Liver (tissue), 9 donors: Measurements from ENCODE around the gene PLEKHN1. TPM values are rescaled to one million over a fixed set of nuclear protein-coding genes. Genes with fewer than 3 reads are reported as not detected.
"Not testable (repeated sequence)": the region's sequence is repeated elsewhere in the genome, so short reads cannot be mapped to it uniquely, and the experiment has no call there.

Experiments used
- DNase-seq: peaks from one replicate; pipeline ENCODE4 v3.0.0-alpha.2; 2017; ENCODE audit warnings: low spot score
- H3K27ac ChIP-seq, 2 donors: one replicate each; pipeline ENCODE4 v1.7.0; 2013; ENCODE audit warnings: inconsistent platforms in 2 of 2, low read length in 2 of 2, control low read depth in 1 of 2, low read depth in 1 of 2, mild to moderate bottlenecking in 1 of 2
- H3K27me3 ChIP-seq, 4 donors: one replicate each; pipeline versions ENCODE4 v1.6.1 to v1.7.0; 2013; ENCODE audit warnings: low read length in 3 of 4, inconsistent platforms in 1 of 4, mild to moderate bottlenecking in 1 of 4, moderate library complexity in 1 of 4; ENCODE audit not compliant: control insufficient read depth in 4 of 4, insufficient read depth in 4 of 4
- H3K36me3 ChIP-seq, 4 donors: one replicate each; pipeline versions ENCODE4 v1.6.1 to v1.7.0; 2013; ENCODE audit warnings: low read length in 3 of 4, mild to moderate bottlenecking in 3 of 4, low read depth in 1 of 4, moderate library complexity in 1 of 4; ENCODE audit not compliant: control insufficient read depth in 4 of 4, insufficient read depth in 3 of 4
- H3K4me1 ChIP-seq, 4 donors: one replicate each; pipeline versions ENCODE4 v1.6.1 to v1.7.0; 2013; ENCODE audit warnings: low read length in 3 of 4, mild to moderate bottlenecking in 3 of 4, moderate library complexity in 1 of 4; ENCODE audit not compliant: control insufficient read depth in 4 of 4, insufficient read depth in 4 of 4
- H3K4me3 ChIP-seq, 3 donors: one replicate each; pipeline versions ENCODE4 v1.6.1 to v1.7.0; 2013; ENCODE audit warnings: low read length in 3 of 3, control low read depth in 1 of 3, low read depth in 1 of 3, mild to moderate bottlenecking in 1 of 3
- H3K9ac ChIP-seq, 2 donors: one replicate each; pipeline ENCODE4 v1.7.0; 2013; ENCODE audit warnings: low read length in 2 of 2, mild to moderate bottlenecking in 2 of 2, moderate library complexity in 2 of 2, control low read depth in 1 of 2, low read depth in 1 of 2
- H3K9me3 ChIP-seq, 4 donors: one replicate each; pipeline versions ENCODE4 v1.6.1 to v1.7.0; 2013; ENCODE audit warnings: low read length in 3 of 4; ENCODE audit not compliant: control insufficient read depth in 4 of 4
- ATF3 ChIP-seq: IDR thresholded peaks from 2 replicates; pipeline ENCODE4 v1.6.1; 2016; ENCODE audit warnings: antibody characterized with exemption
- FOXA1 ChIP-seq: IDR thresholded peaks from 2 replicates; pipeline ENCODE4 v1.6.1; 2016; ENCODE audit warnings: antibody characterized with exemption
- FOXA2 ChIP-seq: IDR thresholded peaks from 2 replicates; pipeline ENCODE4 v1.6.1; 2016; ENCODE audit warnings: antibody characterized with exemption
- HNF4A ChIP-seq, 2 donors: conservative IDR thresholded peaks; 2 replicates each; pipeline ENCODE4 v1.6.1; 2016; ENCODE audit warnings: antibody characterized with exemption in 2 of 2, mild to moderate bottlenecking in 2 of 2
- HNF4G ChIP-seq: IDR thresholded peaks from 2 replicates; pipeline ENCODE4 v1.6.1; 2016; ENCODE audit warnings: antibody characterized with exemption
- JUND ChIP-seq, 2 donors: IDR thresholded peaks; 2 replicates each; pipeline ENCODE4 v1.6.1; 2016; ENCODE audit warnings: antibody characterized with exemption in 2 of 2
- NR2F2 ChIP-seq: IDR thresholded peaks from 2 replicates; pipeline ENCODE4 v1.6.1; 2016; ENCODE audit warnings: antibody characterized with exemption
- RXRA ChIP-seq, 2 donors: IDR thresholded peaks; 2 replicates each; pipeline ENCODE4 v1.6.1; 2017 to 2018; ENCODE audit warnings: antibody characterized with exemption in 2 of 2, mild to moderate bottlenecking in 1 of 2
- SP1 ChIP-seq: IDR thresholded peaks from 2 replicates; pipeline ENCODE4 v1.6.1; 2018; ENCODE audit warnings: antibody characterized with exemption, mild to moderate bottlenecking
- TAF1 ChIP-seq: conservative IDR thresholded peaks from 2 replicates; pipeline ENCODE4 v1.6.1; 2016; ENCODE audit warnings: antibody characterized with exemption, mild to moderate bottlenecking
- YY1 ChIP-seq: IDR thresholded peaks from 2 replicates; pipeline ENCODE4 v1.6.1; 2016; ENCODE audit warnings: antibody characterized with exemption, mild to moderate bottlenecking
- ZBTB33 ChIP-seq: IDR thresholded peaks from 2 replicates; pipeline ENCODE4 v1.6.1; 2016; ENCODE audit warnings: antibody characterized with exemption
- WGBS: extraction: QIAGEN DNeasy Blood & Tissue Kit; methylation state at CpG from one replicate; pipeline ENCODE4 v1.1.7; 2013; 5-methylcytosine and 5-hydroxymethylcytosine counted together
- polyA plus RNA-seq, 2 donors: library from polyadenylated mRNA; stranded (reverse) in 1 of 2; unstranded in 1 of 2; fragments of 200-250 nt in 1 of 2; fragments of >200 nt in 1 of 2; fragmentation: Nextera tagmentation in 1 of 2; extraction: Ambion mirVana in 1 of 2; gene quantifications; one replicate each; pipeline versions ENCODE4 v1.2.1 to v1.2.3, GENCODE V29; 2013 to 2015
- total RNA-seq, 2 donors: library from RNA; depleted of rRNA; stranded (reverse); fragments of >200 nt; gene quantifications; one replicate each; pipeline ENCODE4 v1.2.3, GENCODE V29; 2014
- TF ChIP-seq, protein P1 (sequence below): IDR thresholded peaks from 2 replicates; pipeline ENCODE4 v1.6.1; 2016; ENCODE audit warnings: antibody characterized with exemption, mild to moderate bottlenecking
- donor health status: healthy.
- donor health status: healthy.
- donor health status: healthy.
- donor health status: healthy.
- donor health status: healthy.

PLEKHN1 gene
- total and polyA plus RNA-seq, 4 donors, result 0.17 to 0.18 TPM; not detected in 2

DNA sequence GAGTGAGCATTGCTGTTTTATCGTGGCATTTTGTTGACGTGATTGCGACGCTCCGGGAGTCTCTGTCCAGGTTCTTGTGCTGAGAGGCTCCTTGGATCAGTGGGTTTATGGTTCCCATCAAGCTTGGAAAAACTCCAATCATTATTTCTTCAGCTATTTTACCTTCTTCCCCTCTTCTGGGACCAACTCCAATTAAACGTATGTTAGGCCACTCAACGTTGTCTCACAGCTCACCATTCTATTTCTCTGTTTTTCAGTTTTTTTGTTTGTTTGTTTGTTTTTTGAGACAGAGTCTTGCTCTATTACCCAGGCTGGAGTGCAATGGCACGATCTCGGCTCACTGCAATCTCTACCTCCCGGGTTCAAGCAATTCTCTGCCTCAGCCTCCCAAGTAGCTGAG, 25.6 kb downstream of the PLEKHN1 start:
- WGBS, result 94% methylated on average over 10 of the region's 10 CpGs
- no peak for DNase-seq

DNA sequence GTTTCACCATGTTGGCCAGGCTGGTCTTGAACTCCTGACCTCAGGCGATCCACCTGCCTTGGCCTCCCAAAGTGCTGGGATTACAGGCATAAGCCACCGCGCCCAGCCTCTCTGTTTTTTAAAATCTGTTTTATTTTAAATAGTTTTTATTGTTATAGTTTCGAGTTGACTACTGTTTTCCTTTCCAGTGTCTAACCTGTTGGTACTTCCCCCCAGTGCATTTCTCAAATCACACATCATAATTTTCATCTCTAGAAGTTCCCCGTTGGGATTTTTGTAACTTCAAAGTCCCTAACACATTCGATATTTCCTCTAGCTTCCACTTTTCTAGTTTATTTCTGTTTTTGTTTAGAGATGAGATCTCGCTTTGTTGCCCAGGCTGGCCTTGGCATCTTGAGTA, 26.1 kb downstream of the PLEKHN1 start:
- peaks cover 0 to 6% (median 4%) of the 10 kb centered on the region in 4 donors for H3K9me3 ChIP-seq
- H3K9ac ChIP-seq, result no peak overlapping the region
- TF ChIP-seq FOXA1, result no peak
- WGBS, result 86% methylated on average over 7 of the region's 7 CpGs
- no peak overlapping the region for H3K27ac ChIP-seq
- peaks cover 0 to 2% (median 0%) of the 10 kb centered on the region in 4 donors for H3K27me3 ChIP-seq
- no peak for DNase-seq
- peaks cover 0 to 1% (median 0%) of the 10 kb centered on the region in 4 donors for H3K36me3 ChIP-seq
- H3K4me1 ChIP-seq, result peaks cover 0 to under 1% (median 0%) of the 10 kb centered on the region in 4 donors
- H3K4me3 ChIP-seq, result no peak overlapping the region

More for the DNA sequence above, 25.6 kb downstream of the PLEKHN1 start:
- Histone ChIP-seq H3K27me3 (no peaks in the 10 kb centered on the region), H3K36me3 (peaks cover 0 to 1% (median 0%) of the 10 kb centered on the region in 4 donors), H3K4me1 (no peaks in the 10 kb centered on the region), H3K4me3 (no peak overlapping the region), H3K27ac (no peak overlapping the region), H3K9ac (no peak overlapping the region), H3K9me3 (peaks cover 0 to 6% (median 4%) of the 10 kb centered on the region in 4 donors)
- TF ChIP-seq TAF1, result no peak

DNA sequence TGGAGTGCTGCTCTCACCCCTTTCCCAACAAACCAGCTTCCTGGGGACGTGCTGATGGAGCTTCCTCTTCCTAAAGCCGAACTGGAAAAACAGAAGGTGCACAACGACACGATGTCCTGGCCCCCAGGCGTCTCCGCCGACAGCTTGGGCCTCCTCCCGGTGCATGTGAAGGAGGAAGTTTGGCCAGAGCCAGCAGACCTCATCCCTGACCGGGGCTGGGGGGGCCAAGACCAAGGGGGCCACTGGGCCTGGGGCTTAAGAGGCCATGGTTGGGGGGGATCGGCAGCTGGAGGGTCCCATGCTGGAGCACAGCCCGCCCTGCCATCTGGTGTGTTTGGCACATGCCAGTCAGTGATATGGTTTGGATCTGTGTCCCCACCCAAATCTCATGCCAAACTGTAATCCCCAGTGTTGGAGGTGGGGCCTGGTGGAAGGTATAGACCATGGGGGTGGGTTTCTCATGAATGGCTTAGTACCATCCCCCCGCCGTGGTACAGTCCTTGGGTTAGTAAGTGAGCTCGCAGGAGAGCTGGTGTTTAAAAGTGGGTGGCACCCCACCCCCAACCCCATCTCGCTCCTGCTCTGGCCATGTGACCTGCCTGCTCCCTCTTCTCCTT, 27.2 kb downstream of the PLEKHN1 start:
- peaks cover 0 to 6% (median 4%) of the 10 kb centered on the region in 4 donors for H3K9me3 ChIP-seq
- H3K4me1 ChIP-seq, result peaks cover 0 to 11% (median 0%) of the 10 kb centered on the region in 4 donors
- DNase-seq, result no peak
- TF ChIP-seq HNF4A (conservative IDR thresholded peaks at IDR 0.05) (no peak), YY1 (no peak), ZBTB33 (no peak), SP1 (no peak), RXRA (IDR thresholded peaks at IDR 0.05) (no peak), ATF3 (no peak), FOXA1 (no peak), NR2F2 (no peak), FOXA2 (no peak), JUND (IDR thresholded peaks at IDR 0.05) (no peak), TAF1 (no peak), HNF4G (no peak)
- TF ChIP-seq, protein P1, sequence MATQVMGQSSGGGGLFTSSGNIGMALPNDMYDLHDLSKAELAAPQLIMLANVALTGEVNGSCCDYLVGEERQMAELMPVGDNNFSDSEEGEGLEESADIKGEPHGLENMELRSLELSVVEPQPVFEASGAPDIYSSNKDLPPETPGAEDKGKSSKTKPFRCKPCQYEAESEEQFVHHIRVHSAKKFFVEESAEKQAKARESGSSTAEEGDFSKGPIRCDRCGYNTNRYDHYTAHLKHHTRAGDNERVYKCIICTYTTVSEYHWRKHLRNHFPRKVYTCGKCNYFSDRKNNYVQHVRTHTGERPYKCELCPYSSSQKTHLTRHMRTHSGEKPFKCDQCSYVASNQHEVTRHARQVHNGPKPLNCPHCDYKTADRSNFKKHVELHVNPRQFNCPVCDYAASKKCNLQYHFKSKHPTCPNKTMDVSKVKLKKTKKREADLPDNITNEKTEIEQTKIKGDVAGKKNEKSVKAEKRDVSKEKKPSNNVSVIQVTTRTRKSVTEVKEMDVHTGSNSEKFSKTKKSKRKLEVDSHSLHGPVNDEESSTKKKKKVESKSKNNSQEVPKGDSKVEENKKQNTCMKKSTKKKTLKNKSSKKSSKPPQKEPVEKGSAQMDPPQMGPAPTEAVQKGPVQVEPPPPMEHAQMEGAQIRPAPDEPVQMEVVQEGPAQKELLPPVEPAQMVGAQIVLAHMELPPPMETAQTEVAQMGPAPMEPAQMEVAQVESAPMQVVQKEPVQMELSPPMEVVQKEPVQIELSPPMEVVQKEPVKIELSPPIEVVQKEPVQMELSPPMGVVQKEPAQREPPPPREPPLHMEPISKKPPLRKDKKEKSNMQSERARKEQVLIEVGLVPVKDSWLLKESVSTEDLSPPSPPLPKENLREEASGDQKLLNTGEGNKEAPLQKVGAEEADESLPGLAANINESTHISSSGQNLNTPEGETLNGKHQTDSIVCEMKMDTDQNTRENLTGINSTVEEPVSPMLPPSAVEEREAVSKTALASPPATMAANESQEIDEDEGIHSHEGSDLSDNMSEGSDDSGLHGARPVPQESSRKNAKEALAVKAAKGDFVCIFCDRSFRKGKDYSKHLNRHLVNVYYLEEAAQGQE, result no peak
- H3K27ac ChIP-seq, result no peak overlapping the region
- H3K27me3 ChIP-seq, result peaks cover 0 to 2% (median 1%) of the 10 kb centered on the region in 4 donors
- H3K9ac ChIP-seq, result no peak overlapping the region
- H3K4me3 ChIP-seq, result no peak overlapping the region
- H3K36me3 ChIP-seq, result peaks cover 0 to 1% (median 0%) of the 10 kb centered on the region in 4 donors
- WGBS, result 82% methylated on average over 15 of the region's 15 CpGs

DNA sequence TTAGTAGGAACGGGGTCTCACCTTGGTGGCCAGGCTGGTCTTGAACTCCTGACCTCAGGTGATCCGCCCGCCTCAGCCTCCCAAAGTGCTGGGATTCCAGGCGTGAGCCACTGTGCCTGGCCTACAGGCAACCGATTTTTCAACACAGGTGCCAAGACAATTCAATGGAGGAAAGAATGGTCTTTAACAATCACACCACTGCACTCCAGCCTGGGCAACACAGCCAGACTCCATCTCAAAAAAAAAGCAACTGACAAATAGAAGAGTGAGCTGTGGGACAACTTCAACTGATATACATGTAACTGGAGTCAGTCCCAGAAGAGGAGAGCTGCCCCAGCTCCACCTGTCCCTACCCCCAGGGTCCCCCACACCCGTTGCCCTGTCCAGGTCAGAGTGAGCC, 28.3 kb downstream of the PLEKHN1 start:
- not testable (repeated sequence) for H3K4me3 ChIP-seq, H3K27me3 ChIP-seq, H3K9ac ChIP-seq, H3K9me3 ChIP-seq, H3K27ac ChIP-seq, H3K36me3 ChIP-seq, DNase-seq
- 90% methylated on average over 6 of the region's 6 CpGs for WGBS
- peaks cover 0 to 22% (median 8%) of the 10 kb centered on the region in 4 donors for H3K4me1 ChIP-seq
